Posterior cingulate gyrus (tissue), 11 donors: ENCODE measurements around the gene ELFN2.

Source experiments
- DNase-seq, 10 donors: peaks; one replicate each; pipeline versions ENCODE4 v3.0.0 to v3.0.0-alpha.2; 2020 to 2021; ENCODE audit warnings: mixed read lengths in 3 of 10
- intact Hi-C: fragments of 100-400 bp; cut with DNase I; formaldehyde crosslinking; loops from one replicate; pipeline ENCODE4 v1.15.1; 2023

Gene ELFN2

DNA sequence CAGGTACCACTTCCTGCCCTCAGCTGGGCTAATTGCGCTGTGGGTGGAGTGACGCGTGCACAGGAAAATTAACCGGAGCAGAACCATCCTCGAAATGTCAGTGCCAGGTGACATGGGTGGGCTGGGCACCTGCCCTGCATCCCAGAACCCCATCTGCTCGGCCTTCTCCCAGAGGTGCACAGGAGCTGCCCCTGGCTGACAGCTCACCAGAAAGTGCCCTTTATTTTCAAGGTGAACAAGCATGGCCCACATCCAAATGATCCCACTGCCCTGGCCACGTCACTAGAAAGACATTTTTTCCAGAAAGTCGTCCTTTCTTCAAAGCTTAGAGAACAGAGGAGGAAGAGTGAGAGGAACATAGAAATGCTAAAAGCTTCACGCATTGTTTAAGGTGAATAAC is 4.1 kb upstream of the ELFN2 start:
- no peak for DNase-seq
- intact Hi-C loops = no loop called here

DNA sequence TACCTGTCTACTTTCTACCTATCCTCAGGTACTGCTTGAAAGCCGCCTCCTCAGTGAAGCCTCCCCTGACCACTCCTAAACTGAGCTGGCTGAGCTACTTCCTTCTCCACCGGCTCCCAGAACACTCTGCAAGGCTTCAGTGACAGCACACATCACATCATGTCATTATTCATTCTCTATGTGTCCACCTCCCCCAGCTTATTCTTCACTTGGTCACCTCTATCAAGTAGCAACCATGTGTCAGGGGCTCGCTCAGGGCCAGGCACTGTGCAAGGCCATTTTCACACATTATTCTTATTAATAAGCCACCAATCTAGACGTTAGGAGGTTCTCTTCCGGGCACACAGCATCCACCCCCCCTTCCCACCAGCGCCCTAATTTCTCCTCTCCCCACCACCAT is 3.7 kb upstream of the ELFN2 start:
- no peak for DNase-seq

DNA sequence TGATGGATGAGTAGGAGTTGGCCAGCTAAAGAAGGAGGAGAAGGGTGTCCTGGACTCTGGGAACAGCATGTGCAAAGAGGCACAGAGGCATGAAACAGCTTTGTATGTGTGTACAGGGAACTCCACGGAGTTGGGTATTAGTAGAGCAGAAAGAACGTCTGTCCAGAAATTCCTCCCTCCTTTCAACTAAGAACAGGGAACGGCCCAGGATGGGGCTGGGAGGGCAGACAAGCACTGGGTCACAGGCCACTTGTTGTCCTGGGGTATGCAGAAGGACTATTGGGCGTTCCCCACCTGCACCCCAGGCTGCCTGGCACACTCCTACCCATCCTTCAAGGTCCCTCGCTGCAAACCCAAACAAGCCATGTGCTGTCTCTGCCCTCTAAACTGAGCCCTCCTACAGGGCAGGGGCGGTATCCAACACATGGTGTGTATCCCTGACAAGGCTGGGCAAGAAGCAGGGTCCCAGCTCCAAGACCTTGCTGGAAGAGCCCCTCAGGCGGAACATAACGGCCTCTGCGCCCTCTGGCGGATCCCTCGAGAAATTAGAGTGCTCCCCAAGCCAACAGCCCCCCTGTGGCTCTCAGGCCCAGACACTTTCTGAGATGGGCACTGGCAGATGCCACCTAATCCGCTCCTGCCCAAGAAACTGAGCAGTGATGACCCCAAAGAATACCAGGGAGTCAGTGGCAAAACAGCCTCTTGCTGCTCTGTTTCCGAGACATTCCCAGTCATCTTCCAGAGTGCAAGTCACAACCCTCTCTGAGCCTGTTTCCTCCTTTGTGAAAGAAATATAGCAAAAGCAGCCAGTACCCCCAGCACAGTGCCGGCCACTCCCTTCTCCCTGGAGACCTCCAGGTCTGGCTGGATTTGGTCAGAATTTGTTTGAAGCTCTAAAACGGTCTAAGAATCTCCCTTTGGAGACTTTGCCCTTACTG is 1.6 kb upstream of the ELFN2 start:
- DNase-seq = peak in 4 of 10 donors; percentile 54 to 88 (median 74)
- intact Hi-C loops = loop anchor here (5.0 kb wide), 2 partner anchors 92 to 112 kb away; no protein-coding TSS in a partner anchor

More for the DNA sequence above, 3.7 kb upstream of the ELFN2 start:
- intact Hi-C loops = no loop called here

DNA sequence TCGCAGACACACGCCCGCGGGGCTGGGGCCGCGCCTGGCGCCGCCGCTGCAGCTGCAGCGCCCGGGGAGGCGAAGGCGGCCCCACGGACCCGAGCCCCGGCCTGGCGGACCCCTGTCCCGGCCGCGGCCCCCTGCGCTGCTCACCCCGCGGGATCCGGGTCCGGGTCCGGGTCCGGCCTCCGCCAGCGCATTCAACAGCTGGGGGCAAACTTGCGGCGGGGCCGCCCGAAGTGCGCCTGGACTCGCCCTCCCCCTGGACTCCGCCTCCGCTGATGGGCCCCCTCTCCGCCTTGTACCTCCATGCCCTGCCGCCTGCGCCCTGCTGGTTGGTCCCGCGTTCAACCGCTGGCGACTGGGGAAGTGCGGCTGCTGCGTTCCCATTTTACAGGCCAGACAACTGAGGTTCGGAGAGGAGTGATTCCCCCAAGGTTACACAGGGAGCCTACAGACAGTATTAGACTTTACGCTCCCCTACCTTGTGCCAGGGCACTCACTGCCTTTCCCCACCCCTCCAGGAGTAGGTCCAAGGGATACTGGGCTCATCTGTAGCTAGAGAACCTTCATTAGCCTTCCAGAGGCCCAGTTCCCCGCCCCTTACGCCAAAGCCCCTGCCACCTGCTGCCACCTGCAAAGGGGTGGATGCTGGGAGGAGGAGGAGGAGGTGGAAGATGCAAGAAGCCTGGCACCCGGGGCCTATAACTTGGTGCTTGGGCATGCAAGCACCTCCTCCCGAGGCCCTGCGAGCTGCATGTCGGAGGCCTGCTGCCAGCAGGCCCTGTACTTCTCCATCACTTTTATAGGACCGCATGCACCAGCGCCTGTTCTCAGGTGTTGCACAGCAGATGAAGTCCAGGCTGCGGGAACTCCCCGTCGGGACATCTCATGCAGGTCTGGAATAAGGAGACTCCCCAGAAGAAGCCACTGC is 694 bp upstream of the ELFN2 start:
- intact Hi-C loops = loop anchor here (5.0 kb wide), 2 partner anchors 91 to 111 kb away; no protein-coding TSS in a partner anchor
- DNase-seq = peak in 3 of 10 donors; percentile 71 to 86 (median 80)

DNA sequence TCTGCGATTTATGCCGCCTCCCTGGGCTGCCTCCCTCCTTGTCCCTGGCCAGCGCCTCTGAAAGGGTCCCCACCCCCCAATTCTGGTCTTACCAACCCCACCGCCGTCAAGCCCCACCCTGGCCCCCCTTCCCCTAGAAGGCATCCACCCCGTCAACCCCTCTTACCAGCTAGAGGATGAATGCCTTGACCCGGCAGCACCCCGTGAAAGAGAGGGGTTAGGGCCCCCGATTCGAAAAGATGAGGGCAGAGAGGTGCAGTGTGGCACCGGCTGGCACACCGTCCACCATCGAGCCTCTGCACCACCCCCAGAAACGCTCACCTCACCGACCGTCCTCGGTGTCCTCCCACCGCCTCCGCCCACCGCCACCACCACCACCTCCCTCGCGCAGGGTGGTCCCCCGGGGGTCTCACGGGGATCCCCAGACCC is 559 bp downstream of the ELFN2 start:
- intact Hi-C loops = loop anchor here (5.0 kb wide), 2 partner anchors 89 to 109 kb away; no protein-coding TSS in a partner anchor
- DNase-seq = peak in 1 of 10 donors; percentile 68

DNA sequence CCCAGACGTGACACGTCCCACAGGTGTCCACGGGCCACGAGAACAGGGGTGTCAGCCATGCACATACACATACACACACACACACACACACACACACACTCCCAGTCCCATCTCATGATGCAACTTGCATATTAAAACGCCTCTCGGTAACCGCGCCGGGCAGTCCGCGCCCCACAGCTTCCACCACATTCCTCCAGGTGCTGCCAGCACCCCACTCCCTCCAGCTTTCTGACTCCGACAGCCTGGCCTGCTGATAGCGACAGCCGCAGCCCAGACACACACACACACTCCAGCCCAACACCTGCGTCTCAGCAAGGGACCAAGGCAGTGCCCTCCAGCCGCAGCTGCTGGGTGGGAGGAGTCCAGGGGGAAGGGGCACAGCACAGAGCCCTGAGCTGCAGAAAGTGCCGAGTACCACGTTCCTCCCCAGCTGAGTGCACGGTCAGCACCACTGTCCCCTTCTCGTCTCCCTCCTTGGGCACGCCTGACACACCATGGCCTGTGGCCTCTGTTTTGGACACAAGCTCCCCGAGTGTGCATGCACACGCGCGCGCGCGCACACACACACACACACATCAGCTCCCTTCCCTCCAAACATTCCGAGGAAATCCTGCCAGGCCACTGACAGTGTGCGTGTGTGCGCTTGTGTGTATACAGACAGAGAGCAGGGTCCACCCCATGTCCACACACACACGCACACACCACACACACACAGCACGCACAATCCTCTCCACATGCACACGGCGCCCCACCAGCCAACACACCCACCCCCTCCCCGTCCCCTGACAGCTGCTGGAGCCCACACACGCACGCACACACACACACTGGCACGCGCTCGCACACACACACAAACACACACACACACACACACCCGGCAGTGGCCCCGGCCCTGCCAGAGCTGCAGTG is 1.2 kb downstream of the ELFN2 start:
- intact Hi-C loops = loop anchor here (5.0 kb wide), 2 partner anchors 89 to 109 kb away; no protein-coding TSS in a partner anchor
- DNase-seq = peak in 3 of 10 donors; percentile 34 to 83 (median 81)

DNA sequence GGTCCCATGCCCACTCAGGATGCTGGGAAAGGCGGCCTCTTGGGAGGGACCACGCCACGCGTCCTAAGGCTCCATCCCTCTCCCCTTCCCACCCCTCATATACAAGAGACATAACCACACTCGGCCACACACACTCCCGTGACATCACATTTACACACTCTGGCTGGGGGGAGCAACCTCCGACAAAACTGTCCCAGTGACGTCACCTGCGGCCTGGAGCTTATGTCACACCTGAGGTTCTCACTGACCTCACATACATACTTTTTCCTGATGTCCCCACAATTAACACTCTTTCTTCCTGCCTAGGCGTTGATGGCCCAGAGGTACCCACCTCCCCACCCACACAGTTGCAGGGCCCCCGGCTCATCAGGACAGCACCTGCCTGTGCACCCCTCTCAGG is 1.9 kb downstream of the ELFN2 start:
- DNase-seq = no peak
- intact Hi-C loops = loop anchor here (5.0 kb wide), 2 partner anchors 88 to 108 kb away; no protein-coding TSS in a partner anchor

DNA sequence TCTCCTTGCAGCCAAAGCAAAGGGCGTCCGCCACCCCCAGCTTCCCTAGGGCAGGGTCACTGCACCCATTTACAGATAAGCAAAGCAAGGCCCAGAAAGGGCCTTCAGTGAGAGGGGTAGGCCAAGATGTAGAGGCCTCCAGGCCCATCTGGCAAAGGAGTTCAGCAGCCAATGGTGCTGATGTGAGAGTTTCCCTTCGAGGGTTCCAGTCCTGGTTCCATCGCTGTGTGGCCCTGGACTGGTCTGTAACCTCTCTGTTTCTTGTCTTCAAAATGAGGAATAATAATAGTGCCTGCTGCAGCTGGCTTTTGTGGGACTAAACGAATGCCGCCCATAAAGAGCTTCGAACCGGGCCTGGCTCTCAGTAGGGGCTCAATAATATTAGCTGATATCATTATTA is 4.0 kb downstream of the ELFN2 start:
- no peak for DNase-seq
- intact Hi-C loops = no loop called here

DNA sequence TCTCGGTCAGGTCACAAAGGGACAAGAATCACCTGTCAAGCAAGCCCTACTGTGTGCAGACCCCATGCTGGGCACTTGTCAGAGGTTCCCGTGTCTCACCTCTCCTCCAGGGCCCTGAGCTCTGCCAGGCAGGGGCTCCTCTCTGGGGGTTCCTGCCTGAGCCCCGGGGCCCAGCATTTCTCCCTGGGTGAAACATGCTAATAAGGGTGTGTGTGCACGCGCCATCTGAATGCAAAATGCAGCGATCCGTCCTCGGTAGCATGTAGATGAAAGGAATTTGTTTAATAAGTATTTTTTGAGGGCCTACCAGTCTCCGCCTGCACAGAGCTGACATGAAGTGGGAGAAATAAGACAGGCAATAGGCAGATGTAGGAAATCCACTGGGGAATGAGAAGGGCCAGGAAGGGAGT is 5.8 kb downstream of the ELFN2 start:
- peak in 2 of 10 donors; percentile 44 to 81 for DNase-seq
- intact Hi-C loops = no loop called here

DNA sequence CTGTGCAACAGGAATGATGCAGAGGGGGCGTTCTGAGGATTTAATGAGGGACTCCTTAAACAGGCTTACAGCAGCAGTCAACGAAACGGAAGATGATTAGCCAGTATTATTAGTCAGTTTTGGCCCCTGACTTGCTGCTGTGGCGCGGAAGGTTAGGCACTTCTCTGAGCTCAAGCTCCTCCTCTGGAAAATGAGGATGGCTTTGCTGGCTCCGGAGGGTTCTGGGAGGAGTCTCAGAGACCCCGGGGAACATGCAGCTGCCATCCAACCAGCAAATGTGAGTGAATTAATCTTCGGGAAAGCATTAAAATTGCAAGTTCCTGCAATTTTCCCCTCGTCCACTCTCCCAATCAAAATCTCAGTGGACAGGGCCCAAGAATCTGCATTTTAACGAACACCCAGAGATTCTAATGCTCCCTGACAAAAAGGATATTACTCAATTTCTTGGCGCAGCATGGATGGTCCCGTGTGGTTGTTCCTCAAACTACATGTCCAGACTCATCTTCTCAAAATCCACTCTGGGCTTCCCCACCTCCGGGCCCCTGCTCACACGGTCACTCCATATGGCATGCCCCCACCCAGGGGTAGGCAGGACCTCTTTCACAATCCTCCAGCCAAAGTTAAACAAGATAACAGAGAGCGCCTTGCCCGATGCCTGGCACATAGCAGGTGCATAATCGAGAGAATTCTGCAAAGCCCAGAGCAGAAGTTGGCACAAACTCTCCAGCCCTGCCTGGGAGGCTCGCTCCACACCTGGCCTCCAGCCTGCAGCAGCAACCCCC is 6.4 kb downstream of the ELFN2 start:
- DNase-seq = peak in 1 of 10 donors; percentile 71

DNA sequence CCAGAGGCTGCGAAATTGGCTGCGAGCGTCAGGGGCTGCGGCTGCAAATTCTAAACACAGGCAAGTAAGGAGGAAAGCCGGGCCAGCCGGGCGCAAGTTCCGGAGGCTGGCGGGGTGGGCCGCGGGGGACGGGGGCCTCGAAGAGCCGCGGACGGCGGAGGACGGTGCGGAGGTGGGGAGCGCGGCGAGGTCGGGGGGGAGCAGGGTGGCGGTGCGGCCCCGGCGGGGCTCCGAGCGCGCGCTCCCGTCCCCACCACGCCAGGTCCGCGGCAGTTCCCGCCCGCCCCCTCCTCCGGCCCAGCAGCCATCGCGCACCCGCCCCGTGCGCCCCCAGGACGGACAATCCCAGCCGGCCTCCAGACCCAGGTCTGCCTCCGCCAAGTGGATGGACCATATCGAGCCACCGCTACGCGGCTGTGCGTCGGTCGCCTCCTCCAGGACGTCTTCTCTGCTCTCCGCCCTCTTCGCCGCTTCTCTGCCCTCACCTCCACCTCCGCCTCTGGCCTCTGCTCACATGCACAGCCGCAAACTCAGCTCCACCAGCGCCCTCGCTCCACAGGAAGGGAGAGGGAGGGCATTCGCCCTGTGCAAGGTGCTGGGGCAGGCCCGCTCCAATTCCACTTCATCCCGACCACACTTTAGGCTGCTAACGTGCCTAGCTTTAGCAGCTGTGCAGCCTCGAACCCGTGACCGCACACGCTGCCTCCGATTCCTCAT is 7.2 kb downstream of the ELFN2 start:
- peak in 1 of 10 donors; percentile 80 for DNase-seq
- intact Hi-C loops = no loop called here

More for the DNA sequence above, 6.4 kb downstream of the ELFN2 start:
- intact Hi-C loops = no loop called here

DNA sequence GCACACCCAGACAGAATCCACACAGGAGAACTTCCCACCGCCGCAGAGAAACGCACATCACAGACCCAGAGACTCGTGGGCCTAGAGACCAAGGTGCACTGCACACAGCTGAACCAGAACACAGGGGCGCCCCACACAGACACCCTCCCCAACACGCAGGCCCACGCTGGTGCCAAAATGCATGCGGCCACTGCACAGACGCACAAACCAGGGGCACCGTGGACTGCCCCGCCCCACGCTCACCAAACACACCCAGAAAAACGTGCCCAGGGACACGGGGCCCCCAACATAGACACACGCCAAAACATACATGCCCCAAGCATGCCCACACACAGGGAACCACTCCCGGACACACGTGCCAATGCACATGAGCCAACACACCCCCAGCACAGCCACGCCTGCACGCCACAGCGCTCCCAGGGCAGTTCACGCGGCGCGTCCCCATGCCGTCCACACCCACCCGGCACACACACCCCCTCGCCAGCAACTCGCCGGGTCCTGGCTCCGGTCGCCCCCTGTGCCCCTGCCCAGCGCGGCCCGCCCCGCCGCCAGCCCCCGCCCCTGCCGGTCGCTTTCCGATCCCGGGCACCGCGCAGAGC is 7.8 kb downstream of the ELFN2 start:
- intact Hi-C loops = no loop called here
- peak in 2 of 10 donors; percentile 85 to 86 for DNase-seq

DNA sequence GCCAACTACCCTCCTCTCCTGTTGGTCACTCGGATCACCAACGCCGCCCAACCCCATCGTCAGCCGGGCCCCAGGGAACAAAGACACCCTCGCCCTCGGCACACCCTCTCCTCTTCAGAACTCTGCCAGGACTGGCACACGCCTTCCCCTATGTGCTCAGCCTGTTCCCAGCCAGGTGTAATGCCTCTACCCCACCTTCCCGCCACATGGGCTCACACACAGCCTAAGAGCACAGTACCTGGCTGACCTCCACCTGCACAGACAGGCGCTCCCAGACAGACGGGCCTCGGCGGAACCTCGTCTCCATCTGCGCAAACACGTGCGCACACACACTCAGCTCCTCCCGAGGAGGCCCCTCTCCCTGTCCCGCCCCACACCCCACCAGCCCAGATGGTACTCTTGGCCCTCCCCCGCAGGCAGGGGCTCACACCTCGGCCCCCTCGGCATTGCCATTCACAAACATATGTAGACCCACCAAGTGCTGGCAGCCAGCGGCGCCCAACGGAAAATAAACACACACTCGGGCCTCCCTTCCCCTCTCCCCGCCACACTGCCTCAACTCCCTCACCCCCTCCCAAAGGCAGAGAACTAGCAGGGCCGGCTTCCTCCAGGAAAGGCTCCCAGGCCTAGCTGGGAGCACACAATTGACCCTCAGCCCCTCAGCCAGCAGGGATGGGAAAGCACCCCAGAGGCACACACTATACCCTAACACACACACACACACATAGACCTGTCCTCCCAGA is 8.5 kb downstream of the ELFN2 start:
- DNase-seq = peak in 1 of 10 donors; percentile 81
- intact Hi-C loops = no loop called here

DNA sequence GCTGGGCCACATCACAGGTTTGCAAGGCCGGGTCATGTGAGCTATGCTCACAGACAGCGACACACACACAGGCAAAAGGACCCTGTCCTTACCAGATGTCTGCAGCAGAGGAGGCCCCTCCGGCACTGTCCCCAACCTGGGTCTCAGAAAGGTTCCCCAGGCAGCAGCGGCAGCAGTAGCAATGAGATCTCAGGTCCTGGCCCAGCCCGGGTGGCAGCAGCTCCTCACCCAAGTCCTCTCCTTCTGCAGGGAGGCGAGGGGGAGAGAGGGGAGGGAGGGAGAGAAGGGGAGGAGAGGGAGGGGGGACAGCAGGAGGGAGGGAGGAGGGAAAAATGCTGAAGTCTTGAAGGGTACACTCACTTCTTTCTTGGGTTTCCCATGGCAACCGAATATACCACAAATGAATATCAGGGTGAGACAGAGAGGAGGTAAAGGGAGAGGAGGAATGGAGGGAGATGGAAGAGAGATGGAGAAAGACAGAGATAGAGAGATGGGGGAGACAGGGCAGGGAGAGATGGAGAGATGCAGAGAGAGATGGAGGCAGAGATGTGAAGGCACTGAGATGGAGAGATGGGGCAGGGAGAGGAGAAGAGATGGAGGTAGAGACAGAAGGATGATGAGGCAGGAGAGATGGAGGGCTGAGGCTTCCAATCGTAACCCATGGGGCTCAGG is 9.5 kb downstream of the ELFN2 start:
- intact Hi-C loops = no loop called here

DNA sequence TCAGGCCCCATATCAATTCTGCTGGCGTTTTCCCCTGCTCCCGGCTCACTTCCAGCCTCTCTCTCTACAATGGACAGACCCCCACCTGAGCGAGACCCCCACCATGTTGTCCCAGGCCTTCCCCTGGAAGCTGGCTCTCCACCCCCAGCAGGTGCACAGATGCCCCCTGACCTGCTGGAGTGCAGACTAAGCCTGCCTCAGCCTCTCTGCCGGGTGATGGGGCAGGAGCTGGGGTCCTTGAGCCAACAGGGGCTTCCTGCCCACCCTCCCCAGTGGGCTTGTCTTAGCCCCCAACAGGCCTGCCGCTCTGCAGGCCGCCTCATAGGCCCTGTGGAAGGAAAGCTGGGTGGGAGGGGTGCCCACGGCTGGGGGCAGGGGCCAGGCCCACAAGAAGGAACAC is 10.0 kb downstream of the ELFN2 start:
- intact Hi-C loops = no loop called here
- DNase-seq = no peak

More for the DNA sequence above, 9.5 kb downstream of the ELFN2 start:
- DNase-seq = peak in 2 of 10 donors; percentile 51 to 83

DNA sequence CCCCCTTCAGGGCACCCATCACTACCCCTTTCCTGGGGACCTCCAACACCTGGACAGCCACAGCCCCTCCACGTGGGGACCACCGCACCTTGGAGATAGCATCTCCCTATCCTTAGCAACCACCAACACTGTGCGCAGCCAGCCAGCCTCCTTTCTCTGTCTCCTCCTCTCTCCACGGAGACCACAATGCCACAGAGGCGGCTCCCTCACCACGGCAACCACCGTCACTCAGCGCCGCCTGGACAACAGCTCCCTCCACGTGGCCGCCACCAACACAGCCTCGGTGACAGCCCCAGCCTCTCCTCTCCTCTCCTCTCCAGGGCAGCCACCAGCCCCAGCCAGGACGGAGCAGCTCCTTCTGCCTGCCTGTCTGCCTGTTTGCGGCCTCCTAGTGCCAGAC is 10.5 kb downstream of the ELFN2 start:
- intact Hi-C loops = no loop called here
- DNase-seq = peak; percentile 50 to 98 (median 86)
